Measurements from ENCODE around the gene PROM1. TPM values are rescaled to one million over a fixed set of nuclear protein-coding genes. Genes with fewer than 3 reads are reported as not detected.

PROM1 gene
- total and polyA plus RNA-seq, 2 of the 8 experiments (the other 6 are each of a cell fraction or from before 2014, with no cell fraction given), result 36.0 to 59.7 TPM

GRCh38 chr4:16083241-16084191, at the start of gene PROM1 (continued):
- peak; percentile 74; the same call in 1 of the 2 replicates for TF ChIP-seq CREB1 (IDR thresholded peaks at IDR 0.05)
- no peak for TF ChIP-seq SAP30 (IDR thresholded peaks at IDR 0.05; ENCODE audit: insufficient read depth, insufficient replicate concordance, low read length)
- no peak for TF ChIP-seq NRF1 (IDR thresholded peaks at IDR 0.05; ENCODE audit: low read depth, low read length)
- TF ChIP-seq RNF2 (IDR thresholded peaks at IDR 0.05; ENCODE audit: borderline replicate concordance, low read depth, low read length, missing control alignments, poor library complexity, severe bottlenecking), result peak; percentile 40
- peak; percentile 74 for TF ChIP-seq TAF1 (IDR thresholded peaks at IDR 0.05; ENCODE audit: low read depth, low read length)
- no peak for TF ChIP-seq HDAC6 (IDR thresholded peaks at IDR 0.05; ENCODE audit: low read depth, low read length)
- TF ChIP-seq E2F6 (IDR thresholded peaks at IDR 0.05), result peak; percentile 53; the same call in 1 of the 2 replicates
- peak; percentile 31 for TF ChIP-seq TAF7 (optimal IDR thresholded peaks at IDR 0.05; ENCODE audit: borderline replicate concordance, low read depth, low read length)
- TF ChIP-seq POLR2A (IDR thresholded peaks at IDR 0.05; ENCODE audit: control extremely low read depth in 1 of 2, low read depth in 2 of 2, low read length in 2 of 2), result peak; percentile 58 to 62
- peak; percentile 39 for TF ChIP-seq ASH2L (IDR thresholded peaks at IDR 0.05; ENCODE audit: low read length)
- TF ChIP-seq RBBP5 (IDR thresholded peaks at IDR 0.05; ENCODE audit: borderline replicate concordance, low read depth, low read length), result peak; percentile 52; the same call in 1 of the 2 replicates
- TF ChIP-seq ZNF274 (IDR thresholded peaks at IDR 0.05; ENCODE audit: borderline replicate concordance, extremely low read depth, low read length), result no peak
- peak; percentile 28; the same call in 1 of the 2 replicates for TF ChIP-seq SUZ12 (IDR thresholded peaks at IDR 0.05; ENCODE audit: low read length)
- TF ChIP-seq SIN3A (conservative IDR thresholded peaks at IDR 0.05 in 1 of 2, IDR thresholded peaks at IDR 0.05 in 1 of 2; ENCODE audit: low read depth in 1 of 2, low read length in 2 of 2), result 0 out of 4 replicates have a peak, but pooled peaks of 1 of the 2 experiments have one; percentile 48
- peak; percentile 50 for TF ChIP-seq TBP (IDR thresholded peaks at IDR 0.05; ENCODE audit: low read depth, low read length)
- peak; percentile 50 for TF ChIP-seq PHF8 (conservative IDR thresholded peaks at IDR 0.05; ENCODE audit: low read depth, low read length)
- peak; percentile 58 for TF ChIP-seq MAX (IDR thresholded peaks at IDR 0.05)

Data from H1 (cell line).